Measurements from ENCODE around the gene FBP2.

The FBP2 gene

GRCh38 chr9:94593459-94594345 lies at the start of gene FBP2:
TSS of gene FBP2 (minus strand) at chr9:94593824. CDS start at chr9:94593726, 98 bp downstream.
- H3K27ac ChIP-seq = no peak within 1 kb of the TSS
- no peaks in the 10 kb centered on the region for H3K36me3 ChIP-seq (ENCODE audit: insufficient read depth)
- H3K9ac ChIP-seq = no peak within 1 kb of the TSS
- H3K4me3 ChIP-seq (IDR thresholded peaks at IDR 0.05; ENCODE audit: insufficient read depth, low read depth, low read length) = no peak within 1 kb of the TSS
- TF ChIP-seq CTCF (conservative IDR thresholded peaks at IDR 0.05; ENCODE audit: low read depth, low read length) = no peak
- H3K4me2 ChIP-seq = no peak within 1 kb of the TSS
- no peaks in the 10 kb centered on the region for H3K27me3 ChIP-seq (ENCODE audit: insufficient read depth, low read depth)
- H3K4me1 ChIP-seq (ENCODE audit: low read depth, poor library complexity, severe bottlenecking) = no peaks in the 10 kb centered on the region
- H4K20me1 ChIP-seq (ENCODE audit: insufficient read depth) = no peaks in the 10 kb centered on the region
- H2AFZ ChIP-seq (ENCODE audit: low read depth) = no peak within 1 kb of the TSS
- no peaks in the 10 kb centered on the region for H3K79me2 ChIP-seq (ENCODE audit: insufficient read depth, low read depth)

DNA sequence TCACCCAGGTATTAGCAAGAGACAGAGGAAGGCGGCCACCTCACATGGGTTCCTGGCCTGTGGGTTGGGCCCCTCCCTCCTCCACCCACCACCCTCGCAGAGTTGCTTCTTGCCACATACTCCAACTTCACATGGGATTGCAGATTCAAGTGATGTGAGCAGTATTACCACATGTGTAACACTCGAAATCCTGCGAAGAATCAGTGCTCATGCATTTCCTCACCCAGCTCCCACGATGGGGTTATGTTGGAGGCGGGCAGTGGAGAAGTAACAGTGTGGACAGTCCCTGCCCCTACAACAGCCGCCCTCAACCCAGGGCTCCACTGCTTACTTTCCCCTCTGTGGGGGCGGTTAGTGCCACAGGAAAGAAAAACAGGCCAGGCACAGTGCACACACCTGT lies 49.6 kb upstream of the FBP2 start:
- Histone ChIP-seq H3K36me3 (ENCODE audit: insufficient read depth) (no peaks in the 10 kb centered on the region), H3K4me2 (no peak overlapping the region), H4K20me1 (ENCODE audit: insufficient read depth) (no peaks in the 10 kb centered on the region), H3K4me3 (IDR thresholded peaks at IDR 0.05; ENCODE audit: insufficient read depth, low read depth, low read length) (no peak overlapping the region), H3K79me2 (ENCODE audit: insufficient read depth, low read depth) (no peaks in the 10 kb centered on the region), H3K27me3 (ENCODE audit: insufficient read depth, low read depth) (peaks cover 15% of the 10 kb centered on the region; the same call in 1 of the 2 replicates), H2AFZ (ENCODE audit: low read depth) (no peak overlapping the region), H3K27ac (no peak overlapping the region), H3K4me1 (ENCODE audit: low read depth, poor library complexity, severe bottlenecking) (no peaks in the 10 kb centered on the region), H3K9ac (no peak overlapping the region)
- no peak for TF ChIP-seq CTCF (conservative IDR thresholded peaks at IDR 0.05; ENCODE audit: low read depth, low read length)

- Histone ChIP-seq H3K79me2 (ENCODE audit: insufficient read depth, low read depth) (no peaks in the 10 kb centered on the region), H4K20me1 (ENCODE audit: insufficient read depth) (no peaks in the 10 kb centered on the region), H3K4me2 (no peak overlapping the region), H3K27me3 (ENCODE audit: insufficient read depth, low read depth) (peaks cover 17% of the 10 kb centered on the region; the same call in 1 of the 2 replicates), H3K9ac (no peak overlapping the region), H3K4me3 (IDR thresholded peaks at IDR 0.05; ENCODE audit: insufficient read depth, low read depth, low read length) (no peak overlapping the region), H3K27ac (no peak overlapping the region), H2AFZ (ENCODE audit: low read depth) (no peak overlapping the region), H3K36me3 (ENCODE audit: insufficient read depth) (no peaks in the 10 kb centered on the region), H3K4me1 (ENCODE audit: low read depth, poor library complexity, severe bottlenecking) (no peaks in the 10 kb centered on the region)
- TF ChIP-seq CTCF (conservative IDR thresholded peaks at IDR 0.05; ENCODE audit: low read depth, low read length) = no peak
Observed at GRCh38 chr9:94642501-94642900, 48.9 kb upstream of the FBP2 start.

- Histone ChIP-seq H4K20me1 (ENCODE audit: insufficient read depth) (no peaks in the 10 kb centered on the region), H3K27ac (no peak overlapping the region), H3K9ac (no peak overlapping the region), H2AFZ (ENCODE audit: low read depth) (peak overlapping the region; percentile 52), H3K4me1 (ENCODE audit: low read depth, poor library complexity, severe bottlenecking) (no peaks in the 10 kb centered on the region), H3K27me3 (ENCODE audit: insufficient read depth, low read depth) (peaks cover 17% of the 10 kb centered on the region; the same call in 1 of the 2 replicates), H3K4me3 (IDR thresholded peaks at IDR 0.05; ENCODE audit: insufficient read depth, low read depth, low read length) (no peak overlapping the region), H3K4me2 (no peak overlapping the region), H3K36me3 (ENCODE audit: insufficient read depth) (no peaks in the 10 kb centered on the region), H3K79me2 (ENCODE audit: insufficient read depth, low read depth) (no peaks in the 10 kb centered on the region)
- TF ChIP-seq CTCF (conservative IDR thresholded peaks at IDR 0.05; ENCODE audit: low read depth, low read length) = no peak
Observed at GRCh38 chr9:94639999-94640376, 46.4 kb upstream of the FBP2 start.
